NCI-H1436 (cell line): ENCODE data around the gene CELSR3.

Experiments used
- DNase-seq: peaks from one replicate; lab custom pipeline; 2025; lab: John Stamatoyannopoulos, UW

The CELSR3 gene

GRCh38 chr3:48633743-48634142, 28.9 kb downstream of the CELSR3 start:
- no peak for DNase-seq

- no peak for DNase-seq
These were observed 29.4 kb downstream of the CELSR3 start for GRCh38 chr3:48633256-48633655.

GRCh38 chr3:48631516-48632448, 30.9 kb downstream of the CELSR3 start:
- no peak for DNase-seq

- no peak for DNase-seq
These were observed 31.9 kb downstream of the CELSR3 start for GRCh38 chr3:48630833-48631232.

GRCh38 chr3:48630407-48630806, 32.3 kb downstream of the CELSR3 start:
- no peak for DNase-seq

DNA sequence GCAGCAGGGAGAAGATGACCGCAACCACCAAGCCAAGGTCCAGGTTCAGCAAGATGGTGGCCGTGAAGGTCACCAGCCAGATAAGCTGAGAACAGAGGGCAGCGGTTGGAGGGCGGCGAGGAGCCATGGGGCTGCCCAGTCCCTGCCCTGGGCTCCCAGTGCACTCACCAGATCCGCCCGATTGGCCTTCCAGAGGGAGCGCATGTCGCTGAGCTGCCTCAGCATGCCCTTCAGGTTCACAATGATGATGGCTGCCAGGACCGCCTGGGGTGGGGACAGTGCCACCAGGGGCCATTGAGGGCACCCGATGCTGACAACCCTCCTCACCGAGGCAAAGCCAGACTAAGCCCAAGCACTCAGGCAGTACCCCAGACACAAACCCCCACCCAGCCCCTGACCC, 32.8 kb downstream of the CELSR3 start:
- DNase-seq: no peak

- DNase-seq: no peak
These were observed 34.2 kb downstream of the CELSR3 start for GRCh38 chr3:48628277-48629017.

GRCh38 chr3:48625600-48625999, 37.1 kb downstream of the CELSR3 start:
- DNase-seq: no peak

DNA sequence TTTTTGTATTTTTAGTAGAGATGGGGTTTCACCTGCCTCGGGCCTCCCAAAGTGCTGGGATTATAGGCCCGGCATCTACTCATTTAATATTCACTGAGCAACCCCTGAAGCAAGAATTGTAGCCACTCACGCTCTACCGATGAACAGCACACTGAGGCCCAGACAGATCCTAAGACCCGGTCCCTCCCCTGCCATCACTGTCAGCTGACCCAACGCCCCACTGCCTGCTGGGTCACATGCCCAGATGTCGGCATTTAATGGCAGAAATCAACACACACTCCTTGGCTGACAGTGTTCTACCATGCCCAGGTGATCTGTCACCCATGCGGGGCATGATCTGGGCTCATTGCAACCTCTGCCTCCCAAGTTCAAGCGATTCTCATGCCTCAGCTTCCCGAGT, 37.9 kb downstream of the CELSR3 start:
- no peak for DNase-seq

DNA sequence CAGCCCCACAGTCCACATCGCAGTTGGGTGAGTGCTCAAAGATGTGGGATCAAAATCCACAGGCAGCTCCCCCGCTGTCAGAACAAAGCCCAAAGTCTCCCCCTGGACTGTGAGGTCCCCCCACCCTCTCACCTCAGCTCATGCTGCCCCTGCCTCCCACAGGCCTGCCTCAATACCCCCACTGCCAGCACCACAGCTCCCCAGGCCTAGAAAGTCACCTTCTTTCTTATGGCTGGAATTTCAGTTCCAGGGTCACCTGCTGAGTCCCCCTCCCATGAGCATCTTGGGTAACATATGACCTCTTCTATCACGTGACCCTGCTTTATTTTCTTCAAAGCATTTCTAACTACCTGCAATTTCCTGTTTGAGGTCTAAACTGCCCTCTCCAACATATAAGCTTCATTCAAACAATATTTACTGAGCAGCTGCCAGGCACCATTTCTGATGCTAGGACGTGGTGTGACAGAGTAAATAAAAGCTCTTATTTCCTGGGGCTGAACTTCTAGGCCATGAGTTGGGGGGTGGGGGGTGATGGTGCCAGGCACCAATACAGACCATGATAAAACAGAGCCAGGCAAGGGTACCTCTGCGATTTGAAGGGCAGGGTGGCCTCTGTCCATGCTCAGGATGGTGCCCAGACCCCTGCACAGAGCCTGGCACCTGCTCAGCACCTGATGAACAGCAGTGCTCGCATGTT, 38.7 kb downstream of the CELSR3 start:
- DNase-seq: peak; percentile 68

- no peak for DNase-seq
These were observed 41.2 kb downstream of the CELSR3 start, which contains the start of gene TMEM89 for GRCh38 chr3:48621461-48621869. Gene TMEM89 (minus strand): TSS chr3:48621769. CDS start chr3:48621756, 13 bp downstream.

- no peak for DNase-seq
These were observed 42.9 kb downstream of the CELSR3 start for GRCh38 chr3:48619541-48620524.

GRCh38 chr3:48617559-48617958, 45.1 kb downstream of the CELSR3 start:
- no peak for DNase-seq

DNA sequence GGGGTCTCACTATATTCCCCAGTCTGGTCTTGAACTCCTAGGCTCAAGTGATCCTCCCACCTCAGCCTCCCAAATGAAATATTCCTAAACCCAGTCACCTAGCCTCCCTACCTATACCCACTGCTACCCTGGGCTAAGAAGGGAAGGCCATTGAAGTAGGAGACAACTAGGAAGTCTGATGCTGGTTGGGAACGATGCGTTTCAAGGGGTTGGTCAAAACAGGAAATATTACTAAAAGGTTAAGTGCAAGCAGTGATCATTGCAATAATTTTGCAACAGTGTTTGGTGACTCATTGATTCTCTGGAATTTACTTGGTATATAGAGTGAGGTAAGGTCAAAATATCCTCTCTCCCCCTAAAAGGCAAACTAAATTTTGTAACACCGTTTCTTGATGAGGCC, 48.6 kb downstream of the CELSR3 start:
- no peak for DNase-seq

DNA sequence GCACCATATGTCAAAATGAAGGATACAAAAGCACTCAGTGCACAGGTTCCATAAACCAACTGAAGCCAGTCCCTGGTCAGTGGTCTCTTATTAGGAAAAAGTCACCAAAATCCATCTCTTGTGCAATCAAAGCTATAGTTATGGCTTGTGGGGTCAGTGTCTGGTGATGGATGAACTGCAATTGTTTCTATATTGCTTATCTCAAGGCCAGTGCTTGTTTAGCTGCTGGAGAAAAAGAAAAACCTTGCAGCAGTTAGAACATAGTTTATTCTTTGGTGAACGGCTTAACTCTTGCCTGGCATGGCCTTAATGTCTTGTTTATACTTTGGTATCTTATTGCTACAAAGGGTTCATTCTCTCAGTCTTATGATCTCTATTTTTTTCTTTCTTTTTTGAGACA, 50.4 kb downstream of the CELSR3 start:
- DNase-seq: no peak

DNA sequence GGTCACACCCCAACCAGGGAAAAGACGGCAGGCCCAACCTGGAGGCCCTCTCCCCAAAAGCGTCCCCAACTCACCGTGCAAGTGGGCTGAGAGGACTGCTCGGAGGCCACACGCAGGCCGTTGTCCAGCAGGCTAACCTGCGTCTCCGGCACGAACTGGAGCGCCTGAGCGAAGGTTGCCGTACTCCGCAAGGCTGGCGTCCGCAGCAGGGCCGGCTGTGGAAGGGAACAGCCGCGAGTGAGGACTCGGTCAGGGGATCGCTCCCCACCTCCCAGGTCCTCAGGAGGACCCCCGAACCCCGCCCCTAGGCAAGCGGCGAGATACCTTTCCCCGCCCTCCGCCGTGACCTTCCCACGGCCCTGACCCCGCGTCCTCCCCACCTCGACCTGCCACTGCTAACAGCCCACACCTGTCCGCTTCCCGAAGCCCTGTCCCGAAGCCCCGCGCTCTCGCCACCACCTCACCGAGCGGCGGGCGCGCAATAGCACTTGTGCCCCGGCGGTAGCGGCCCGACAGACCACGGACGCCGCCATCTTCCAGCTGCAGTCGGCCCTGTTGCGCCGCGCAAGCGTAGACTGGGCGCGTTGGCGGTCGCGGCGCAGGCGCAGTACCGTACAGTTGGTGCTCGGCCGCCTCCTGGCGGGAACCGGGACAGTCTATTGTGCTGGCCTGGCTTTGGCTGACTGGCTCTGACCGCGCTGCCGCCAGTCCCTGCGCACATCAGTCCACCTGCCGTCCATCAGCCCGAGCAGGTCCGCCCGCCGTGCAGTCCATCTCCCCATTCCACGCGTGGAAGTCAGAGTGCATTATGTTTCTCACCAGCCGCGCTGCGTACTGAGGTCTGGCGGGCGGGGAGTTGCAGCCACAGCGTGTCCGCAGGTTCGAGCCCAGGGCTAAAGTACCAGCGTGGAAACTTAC, 53.3 kb downstream of the CELSR3 start, which contains the start of gene UQCRC1:
Gene UQCRC1 (minus strand): TSS at position 559 of the 918 bp plus-strand sequence. CDS start 26 bp downstream, at position 533.
- DNase-seq: peak; percentile 55

GRCh38 chr3:48607519-48607918, 55.2 kb downstream of the CELSR3 start:
- no peak for DNase-seq

DNA sequence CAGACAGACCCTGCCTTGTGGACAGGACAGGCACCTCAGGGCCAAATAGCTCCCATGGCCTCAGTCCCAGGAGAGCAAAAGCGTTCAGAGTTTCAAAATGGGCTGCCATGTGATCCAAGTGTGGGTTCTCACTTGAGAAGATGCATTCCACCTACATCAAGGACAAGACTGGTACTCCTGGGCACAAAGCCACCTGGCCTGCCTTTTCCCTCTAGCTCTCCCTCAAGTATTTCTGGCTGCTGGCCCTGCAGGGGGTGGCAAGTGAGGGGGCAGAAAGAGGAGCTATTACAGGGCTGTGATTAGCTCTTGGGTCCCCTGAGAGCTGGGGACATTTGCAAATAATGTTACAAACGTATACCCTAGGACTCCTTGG, 61.1 kb downstream of the CELSR3 start:
- no peak for DNase-seq

- no peak for DNase-seq
These were observed 61.7 kb downstream of the CELSR3 start for GRCh38 chr3:48600711-48601621.
